ENCODE measurements around the gene RNF150. TPM values are rescaled to one million over a fixed set of nuclear protein-coding genes. Genes with fewer than 3 reads are reported as not detected.

Gene RNF150
- total RNA-seq, 1 experiment from 2014 or later, result 1.3 TPM

GRCh38 chr4:141074098-141074878 is 59.0 kb downstream of the RNF150 start:
- H3K27ac ChIP-seq (ENCODE audit: low read length), result no peak overlapping the region
- ATAC-seq (no peak), DNase-seq (ENCODE audit: low read depth, low spot score) (no peak)
- ChIA-PET POLR2A (no interaction called here), CTCF (interaction anchor here (0.6 kb wide), 1 partner anchor 628 kb away, joined by 4 read pairs; no protein-coding TSS in a partner anchor)
- no peaks in the 10 kb centered on the region for H3K36me3 ChIP-seq (ENCODE audit: control insufficient read depth, insufficient read depth, low read length)
- TF ChIP-seq CTCF (IDR thresholded peaks at IDR 0.05) (no peak), POLR2AphosphoS5 (IDR thresholded peaks at IDR 0.05; ENCODE audit: low read depth, low read length) (no peak), TCF7L2 (IDR thresholded peaks at IDR 0.05; ENCODE audit: low read depth, low read length) (no peak), SIN3A (IDR thresholded peaks at IDR 0.05; ENCODE audit: borderline replicate concordance, insufficient read depth, low read depth, low read length) (no peak)
- TF ChIP-seq, protein P1, sequence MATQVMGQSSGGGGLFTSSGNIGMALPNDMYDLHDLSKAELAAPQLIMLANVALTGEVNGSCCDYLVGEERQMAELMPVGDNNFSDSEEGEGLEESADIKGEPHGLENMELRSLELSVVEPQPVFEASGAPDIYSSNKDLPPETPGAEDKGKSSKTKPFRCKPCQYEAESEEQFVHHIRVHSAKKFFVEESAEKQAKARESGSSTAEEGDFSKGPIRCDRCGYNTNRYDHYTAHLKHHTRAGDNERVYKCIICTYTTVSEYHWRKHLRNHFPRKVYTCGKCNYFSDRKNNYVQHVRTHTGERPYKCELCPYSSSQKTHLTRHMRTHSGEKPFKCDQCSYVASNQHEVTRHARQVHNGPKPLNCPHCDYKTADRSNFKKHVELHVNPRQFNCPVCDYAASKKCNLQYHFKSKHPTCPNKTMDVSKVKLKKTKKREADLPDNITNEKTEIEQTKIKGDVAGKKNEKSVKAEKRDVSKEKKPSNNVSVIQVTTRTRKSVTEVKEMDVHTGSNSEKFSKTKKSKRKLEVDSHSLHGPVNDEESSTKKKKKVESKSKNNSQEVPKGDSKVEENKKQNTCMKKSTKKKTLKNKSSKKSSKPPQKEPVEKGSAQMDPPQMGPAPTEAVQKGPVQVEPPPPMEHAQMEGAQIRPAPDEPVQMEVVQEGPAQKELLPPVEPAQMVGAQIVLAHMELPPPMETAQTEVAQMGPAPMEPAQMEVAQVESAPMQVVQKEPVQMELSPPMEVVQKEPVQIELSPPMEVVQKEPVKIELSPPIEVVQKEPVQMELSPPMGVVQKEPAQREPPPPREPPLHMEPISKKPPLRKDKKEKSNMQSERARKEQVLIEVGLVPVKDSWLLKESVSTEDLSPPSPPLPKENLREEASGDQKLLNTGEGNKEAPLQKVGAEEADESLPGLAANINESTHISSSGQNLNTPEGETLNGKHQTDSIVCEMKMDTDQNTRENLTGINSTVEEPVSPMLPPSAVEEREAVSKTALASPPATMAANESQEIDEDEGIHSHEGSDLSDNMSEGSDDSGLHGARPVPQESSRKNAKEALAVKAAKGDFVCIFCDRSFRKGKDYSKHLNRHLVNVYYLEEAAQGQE (IDR thresholded peaks at IDR 0.05; ENCODE audit: insufficient read depth in 1 of 2, low read depth in 2 of 2, low read length in 1 of 2), result no peak
- H3K27me3 ChIP-seq (ENCODE audit: control insufficient read depth, insufficient read depth, low read length), result no peaks in the 10 kb centered on the region
- H3K4me1 ChIP-seq (ENCODE audit: control insufficient read depth, insufficient read depth, low read length), result no peaks in the 10 kb centered on the region
- no peak overlapping the region for H3K4me3 ChIP-seq (ENCODE audit: low read depth in 2 of 2, low read length in 2 of 2)
- no peaks in the 10 kb centered on the region for H3K9me3 ChIP-seq (ENCODE audit: control insufficient read depth, insufficient read depth, low read depth, low read length)
- no TSS peak for BruUV-seq (replicated peaks)
- intact Hi-C loops (cut with micrococcal nuclease; ENCODE audit: unreplicated experiment) (no loop called here), in situ Hi-C loops (cut with HindIII; ENCODE audit: low pct_unique_long_range_greater_than_20kb, low sequenced_read_pairs) (no loop called here)

DNA sequence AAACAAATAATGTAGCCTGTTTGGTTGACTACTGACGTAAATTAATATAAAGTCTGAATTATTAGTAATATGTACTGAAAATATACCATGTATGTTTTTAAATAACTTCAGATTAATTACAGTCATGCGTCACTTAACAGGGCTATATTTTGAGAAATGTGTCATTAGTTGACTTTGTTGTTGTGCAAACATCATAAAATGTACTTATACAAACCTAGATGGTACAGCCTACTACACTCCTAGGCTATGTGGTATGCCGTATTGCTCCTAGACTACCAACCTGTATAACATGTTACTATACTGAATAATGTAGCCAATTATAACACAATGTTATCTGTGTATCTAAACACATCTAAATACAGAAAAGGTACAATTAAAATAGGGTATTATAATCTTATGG is 66.6 kb downstream of the RNF150 start:
- in situ Hi-C loops (cut with HindIII; ENCODE audit: low pct_unique_long_range_greater_than_20kb, low sequenced_read_pairs) (no loop called here), intact Hi-C loops (cut with micrococcal nuclease; ENCODE audit: unreplicated experiment) (no loop called here)
- TF ChIP-seq POLR2AphosphoS5 (IDR thresholded peaks at IDR 0.05; ENCODE audit: low read depth, low read length) (no peak), CTCF (IDR thresholded peaks at IDR 0.05) (no peak), TCF7L2 (IDR thresholded peaks at IDR 0.05; ENCODE audit: low read depth, low read length) (no peak), SIN3A (IDR thresholded peaks at IDR 0.05; ENCODE audit: borderline replicate concordance, insufficient read depth, low read depth, low read length) (no peak)
- TF ChIP-seq, protein P1 (IDR thresholded peaks at IDR 0.05; ENCODE audit: insufficient read depth in 1 of 2, low read depth in 2 of 2, low read length in 1 of 2), result no peak
- Histone ChIP-seq H3K9me3 (ENCODE audit: control insufficient read depth, insufficient read depth, low read depth, low read length) (no peaks in the 10 kb centered on the region), H3K27ac (ENCODE audit: low read length) (no peak overlapping the region), H3K27me3 (ENCODE audit: control insufficient read depth, insufficient read depth, low read length) (no peaks in the 10 kb centered on the region), H3K36me3 (ENCODE audit: control insufficient read depth, insufficient read depth, low read length) (no peaks in the 10 kb centered on the region), H3K4me1 (ENCODE audit: control insufficient read depth, insufficient read depth, low read length) (no peaks in the 10 kb centered on the region), H3K4me3 (ENCODE audit: low read depth in 2 of 2, low read length in 2 of 2) (no peak overlapping the region)
- ChIA-PET POLR2A (no interaction called here), CTCF (no interaction called here)
- DNase-seq (ENCODE audit: low read depth, low spot score) (no peak), ATAC-seq (no peak)
- no TSS peak for BruUV-seq (replicated peaks)
